Right lobe of liver (tissue), 4 donors: ENCODE results near the gene A2M.

Experiments
- POLR2A ChIP-seq: fragments of 450-650 bp; IDR thresholded peaks from one replicate; pipeline ENCODE4 v1.6.1; 2017; ENCODE audit warnings: antibody characterized with exemption, mild to moderate bottlenecking
- TF ChIP-seq, protein P1 (sequence below), 4 donors: fragments of 200-600 bp in 3 of 4; fragments of 450-650 bp in 1 of 4; IDR thresholded peaks; one replicate each; pipeline versions ENCODE4 v1.5.1 to v1.8.0; 2016 to 2022; ENCODE audit warnings: antibody characterized with exemption in 4 of 4, mild to moderate bottlenecking in 2 of 4
- donor health status: DM: no; HTN: no; CAD: no.
- donor health status: DM: no; HTN: no; CAD: no.
- donor health status: DM: no; HTN: yes; CAD: no.

DNA sequence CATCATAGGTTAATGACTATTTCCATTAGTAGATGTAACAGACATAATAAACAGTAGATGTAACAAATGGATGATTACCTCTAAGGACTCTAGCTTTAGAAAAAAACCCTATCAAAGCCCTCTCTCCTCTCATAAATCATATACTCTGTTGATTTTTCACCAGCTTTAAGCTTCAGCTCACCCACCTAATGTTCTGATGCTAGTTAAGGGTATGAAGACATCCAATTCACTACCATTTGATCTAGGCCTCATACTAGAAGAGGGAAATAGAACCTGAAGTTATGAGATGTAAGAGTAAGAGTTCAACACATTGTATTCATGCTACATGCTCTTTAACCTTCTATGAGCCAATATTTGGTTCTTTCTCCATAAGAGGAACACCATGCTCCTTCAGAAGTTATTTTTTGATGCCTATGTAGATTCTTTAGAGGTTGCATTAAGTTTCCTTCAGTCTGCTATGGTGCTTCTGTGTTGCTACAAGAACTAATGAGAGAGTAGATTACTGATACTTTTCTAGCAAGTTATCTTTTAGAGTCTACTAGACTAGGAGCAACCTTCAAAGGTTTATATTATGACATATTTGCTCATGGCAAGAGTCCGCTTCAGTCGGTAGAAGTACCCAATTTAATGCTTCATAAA is 16.0 kb downstream of the A2M start:
- TF ChIP-seq, protein P1, sequence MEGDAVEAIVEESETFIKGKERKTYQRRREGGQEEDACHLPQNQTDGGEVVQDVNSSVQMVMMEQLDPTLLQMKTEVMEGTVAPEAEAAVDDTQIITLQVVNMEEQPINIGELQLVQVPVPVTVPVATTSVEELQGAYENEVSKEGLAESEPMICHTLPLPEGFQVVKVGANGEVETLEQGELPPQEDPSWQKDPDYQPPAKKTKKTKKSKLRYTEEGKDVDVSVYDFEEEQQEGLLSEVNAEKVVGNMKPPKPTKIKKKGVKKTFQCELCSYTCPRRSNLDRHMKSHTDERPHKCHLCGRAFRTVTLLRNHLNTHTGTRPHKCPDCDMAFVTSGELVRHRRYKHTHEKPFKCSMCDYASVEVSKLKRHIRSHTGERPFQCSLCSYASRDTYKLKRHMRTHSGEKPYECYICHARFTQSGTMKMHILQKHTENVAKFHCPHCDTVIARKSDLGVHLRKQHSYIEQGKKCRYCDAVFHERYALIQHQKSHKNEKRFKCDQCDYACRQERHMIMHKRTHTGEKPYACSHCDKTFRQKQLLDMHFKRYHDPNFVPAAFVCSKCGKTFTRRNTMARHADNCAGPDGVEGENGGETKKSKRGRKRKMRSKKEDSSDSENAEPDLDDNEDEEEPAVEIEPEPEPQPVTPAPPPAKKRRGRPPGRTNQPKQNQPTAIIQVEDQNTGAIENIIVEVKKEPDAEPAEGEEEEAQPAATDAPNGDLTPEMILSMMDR (IDR thresholded peaks at IDR 0.05): no peak
- no peak for TF ChIP-seq POLR2A
